GM19397 (cell line): ENCODE measurements around the gene ZNF775.

Source experiments
- ATAC-seq: cut with Tn5 transposase; IDR thresholded peaks from one replicate; pipeline ENCODE4 v1.9.1; 2021; ENCODE audit warnings: mild to moderate bottlenecking, moderate library complexity; ENCODE audit not compliant: unreplicated experiment

ZNF775 gene

GRCh38 chr7:150432915-150433892 lies 54.1 kb downstream of the ZNF775 start:
- no peak for ATAC-seq

GRCh38 chr7:150434240-150434639 lies 55.1 kb downstream of the ZNF775 start:
- no peak for ATAC-seq

- no peak for ATAC-seq
These were observed 55.9 kb downstream of the ZNF775 start for GRCh38 chr7:150435047-150435389.

GRCh38 chr7:150435390-150436073 lies 56.4 kb downstream of the ZNF775 start:
- peak; percentile 92 for ATAC-seq

DNA sequence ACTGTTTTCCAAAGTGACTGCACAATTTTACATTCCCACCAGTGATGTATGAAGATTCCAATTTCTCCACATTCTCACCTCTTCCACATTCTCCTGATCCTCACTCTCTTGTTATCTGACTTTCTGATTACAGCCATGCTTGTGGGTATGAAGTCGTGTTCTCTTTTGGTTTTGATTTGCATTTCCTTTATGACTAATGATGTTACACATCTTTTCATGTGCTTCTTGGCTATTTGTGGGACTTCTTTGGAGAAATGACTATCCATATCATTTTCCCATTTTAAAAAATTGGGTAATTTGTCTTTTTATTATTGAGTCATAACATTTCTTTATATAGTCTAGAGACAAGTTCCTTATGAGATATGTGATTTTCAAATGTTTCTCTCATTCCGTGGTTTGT lies 60.8 kb downstream of the ZNF775 start:
- ATAC-seq = no peak

DNA sequence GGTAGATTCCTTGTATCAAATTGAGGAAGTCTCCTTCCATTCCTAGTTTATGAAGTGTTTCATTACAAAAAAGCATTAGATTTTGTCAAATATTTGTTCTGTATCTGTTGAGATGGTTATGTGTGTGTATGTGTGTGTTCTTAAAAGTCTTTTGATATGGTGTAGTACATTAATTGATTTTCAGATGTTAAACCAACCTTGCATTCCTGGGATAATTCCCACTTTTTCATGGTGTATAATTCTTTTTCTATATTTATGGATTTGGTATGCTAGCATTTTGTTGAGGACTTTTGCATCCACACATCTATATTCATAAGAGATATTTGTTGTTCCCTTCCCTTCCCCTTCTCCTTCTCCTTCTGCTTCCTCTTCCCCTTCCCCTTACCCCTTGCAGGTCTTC lies 62.4 kb downstream of the ZNF775 start:
- no peak for ATAC-seq

GRCh38 chr7:150442811-150443210 lies 63.7 kb downstream of the ZNF775 start:
- ATAC-seq = no peak

DNA sequence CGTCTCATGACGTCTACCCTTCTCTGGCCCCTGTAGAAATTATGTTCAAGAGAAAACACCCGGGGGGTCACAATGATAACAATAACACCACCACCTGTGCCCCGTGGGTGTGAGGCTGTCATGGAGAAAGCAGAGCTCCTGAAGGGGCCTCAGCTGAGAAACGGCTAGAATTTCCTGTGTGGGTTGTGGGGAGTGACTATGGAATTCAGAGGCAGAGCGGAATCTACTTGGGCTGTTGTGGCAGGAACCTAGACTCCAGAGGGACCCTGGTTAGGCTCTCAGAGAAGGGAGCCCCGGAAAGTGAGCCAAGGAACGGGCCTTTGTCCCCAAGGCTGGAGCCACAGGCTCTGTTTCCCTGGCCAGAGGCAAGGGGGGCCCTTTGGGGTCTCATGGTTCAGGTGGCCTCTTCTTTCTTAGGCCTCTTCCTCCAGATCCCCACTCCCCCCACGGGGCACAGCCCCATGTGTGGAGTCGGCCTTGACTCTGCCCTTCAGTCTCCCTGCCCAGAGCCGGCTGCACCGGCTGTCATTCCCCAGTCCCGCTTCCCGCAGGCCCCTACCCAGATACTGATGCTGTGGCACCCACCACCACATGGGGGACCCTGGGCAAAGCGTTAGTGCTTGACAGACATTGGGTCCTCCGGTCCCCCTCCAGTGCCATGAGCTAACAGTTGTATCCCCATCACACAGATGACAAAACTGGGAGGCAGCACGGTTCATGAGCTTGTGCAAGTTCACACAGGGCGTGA lies 64.8 kb downstream of the ZNF775 start:
- no peak for ATAC-seq

GRCh38 chr7:150444674-150445365 lies 65.7 kb downstream of the ZNF775 start:
- ATAC-seq = no peak

- no peak for ATAC-seq
These were observed 67.3 kb downstream of the ZNF775 start for GRCh38 chr7:150446288-150446938.
